Measurements from ENCODE around the gene SRC.

DNA sequence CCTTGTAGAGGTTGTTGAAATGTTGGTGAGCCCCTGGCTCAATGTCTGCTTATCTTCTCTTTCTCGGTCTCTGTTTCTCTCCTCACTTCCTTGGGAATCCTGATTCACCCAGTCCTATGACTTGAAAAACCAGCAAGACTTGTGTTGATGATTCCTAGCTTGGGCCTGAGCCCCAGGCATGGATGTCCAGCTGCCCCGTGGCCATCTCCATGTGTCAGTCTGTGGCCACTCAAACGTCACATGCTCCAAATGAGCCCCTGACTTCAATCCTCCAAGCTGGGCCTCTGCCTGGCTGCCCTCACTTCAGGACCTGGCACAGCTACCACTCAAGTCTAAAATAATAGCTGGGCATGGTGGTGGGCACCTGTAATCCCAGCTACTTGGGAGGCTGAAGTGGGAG is 81.0 kb downstream of the SRC start:
- TF ChIP-seq, protein P1, sequence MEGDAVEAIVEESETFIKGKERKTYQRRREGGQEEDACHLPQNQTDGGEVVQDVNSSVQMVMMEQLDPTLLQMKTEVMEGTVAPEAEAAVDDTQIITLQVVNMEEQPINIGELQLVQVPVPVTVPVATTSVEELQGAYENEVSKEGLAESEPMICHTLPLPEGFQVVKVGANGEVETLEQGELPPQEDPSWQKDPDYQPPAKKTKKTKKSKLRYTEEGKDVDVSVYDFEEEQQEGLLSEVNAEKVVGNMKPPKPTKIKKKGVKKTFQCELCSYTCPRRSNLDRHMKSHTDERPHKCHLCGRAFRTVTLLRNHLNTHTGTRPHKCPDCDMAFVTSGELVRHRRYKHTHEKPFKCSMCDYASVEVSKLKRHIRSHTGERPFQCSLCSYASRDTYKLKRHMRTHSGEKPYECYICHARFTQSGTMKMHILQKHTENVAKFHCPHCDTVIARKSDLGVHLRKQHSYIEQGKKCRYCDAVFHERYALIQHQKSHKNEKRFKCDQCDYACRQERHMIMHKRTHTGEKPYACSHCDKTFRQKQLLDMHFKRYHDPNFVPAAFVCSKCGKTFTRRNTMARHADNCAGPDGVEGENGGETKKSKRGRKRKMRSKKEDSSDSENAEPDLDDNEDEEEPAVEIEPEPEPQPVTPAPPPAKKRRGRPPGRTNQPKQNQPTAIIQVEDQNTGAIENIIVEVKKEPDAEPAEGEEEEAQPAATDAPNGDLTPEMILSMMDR (IDR thresholded peaks at IDR 0.05), result no peak
- TF ChIP-seq POLR2A (IDR thresholded peaks at IDR 0.05) (no peak), EP300 (IDR thresholded peaks at IDR 0.05) (no peak)

All from tibial nerve (tissue), 4 donors.